ENCODE results near the gene RGS6. TPM values are rescaled to one million over a fixed set of nuclear protein-coding genes. Genes with fewer than 3 reads are reported as not detected.

The RGS6 gene
- total RNA-seq, 4 donors from 2014 or later, result 0.84 to 3.0 (median 1.7) TPM; not detected in 1

DNA sequence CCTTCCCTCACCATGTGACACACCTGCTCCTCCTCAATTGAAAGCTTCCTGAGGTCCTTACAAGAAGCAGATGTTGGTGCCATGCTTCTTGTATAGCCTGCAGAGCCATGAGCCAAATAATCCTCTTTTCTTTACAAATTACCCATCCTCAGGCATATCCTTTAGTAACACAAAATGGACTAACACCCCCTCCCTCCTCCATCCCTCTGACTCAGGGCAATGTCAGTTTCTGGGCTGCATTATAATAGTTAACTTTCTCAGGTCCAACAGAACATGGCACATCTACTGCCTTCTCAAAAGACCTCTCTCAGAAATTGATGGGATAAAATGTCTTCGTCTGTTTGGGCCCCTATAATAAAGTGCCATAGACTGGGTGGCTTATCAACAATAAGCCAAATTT, 674.6 kb downstream of the RGS6 start:
- WGBS, 2 donors, result 83 to 88% methylated on average over 1 of the region's 1 CpG
- no peak for DNase-seq (ENCODE audit: low spot score in 2 of 2)
- intact Hi-C loops (cut with DNase I; ENCODE audit: low total_unique reads), result no loop called here
- TF ChIP-seq POLR2A (IDR thresholded peaks at IDR 0.05), result no peak
- TF ChIP-seq, protein P1, sequence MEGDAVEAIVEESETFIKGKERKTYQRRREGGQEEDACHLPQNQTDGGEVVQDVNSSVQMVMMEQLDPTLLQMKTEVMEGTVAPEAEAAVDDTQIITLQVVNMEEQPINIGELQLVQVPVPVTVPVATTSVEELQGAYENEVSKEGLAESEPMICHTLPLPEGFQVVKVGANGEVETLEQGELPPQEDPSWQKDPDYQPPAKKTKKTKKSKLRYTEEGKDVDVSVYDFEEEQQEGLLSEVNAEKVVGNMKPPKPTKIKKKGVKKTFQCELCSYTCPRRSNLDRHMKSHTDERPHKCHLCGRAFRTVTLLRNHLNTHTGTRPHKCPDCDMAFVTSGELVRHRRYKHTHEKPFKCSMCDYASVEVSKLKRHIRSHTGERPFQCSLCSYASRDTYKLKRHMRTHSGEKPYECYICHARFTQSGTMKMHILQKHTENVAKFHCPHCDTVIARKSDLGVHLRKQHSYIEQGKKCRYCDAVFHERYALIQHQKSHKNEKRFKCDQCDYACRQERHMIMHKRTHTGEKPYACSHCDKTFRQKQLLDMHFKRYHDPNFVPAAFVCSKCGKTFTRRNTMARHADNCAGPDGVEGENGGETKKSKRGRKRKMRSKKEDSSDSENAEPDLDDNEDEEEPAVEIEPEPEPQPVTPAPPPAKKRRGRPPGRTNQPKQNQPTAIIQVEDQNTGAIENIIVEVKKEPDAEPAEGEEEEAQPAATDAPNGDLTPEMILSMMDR (IDR thresholded peaks at IDR 0.05), result no peak
- no peak overlapping the region for H3K4me3 ChIP-seq (ENCODE audit: low read depth, poor library complexity, severe bottlenecking)

DNA sequence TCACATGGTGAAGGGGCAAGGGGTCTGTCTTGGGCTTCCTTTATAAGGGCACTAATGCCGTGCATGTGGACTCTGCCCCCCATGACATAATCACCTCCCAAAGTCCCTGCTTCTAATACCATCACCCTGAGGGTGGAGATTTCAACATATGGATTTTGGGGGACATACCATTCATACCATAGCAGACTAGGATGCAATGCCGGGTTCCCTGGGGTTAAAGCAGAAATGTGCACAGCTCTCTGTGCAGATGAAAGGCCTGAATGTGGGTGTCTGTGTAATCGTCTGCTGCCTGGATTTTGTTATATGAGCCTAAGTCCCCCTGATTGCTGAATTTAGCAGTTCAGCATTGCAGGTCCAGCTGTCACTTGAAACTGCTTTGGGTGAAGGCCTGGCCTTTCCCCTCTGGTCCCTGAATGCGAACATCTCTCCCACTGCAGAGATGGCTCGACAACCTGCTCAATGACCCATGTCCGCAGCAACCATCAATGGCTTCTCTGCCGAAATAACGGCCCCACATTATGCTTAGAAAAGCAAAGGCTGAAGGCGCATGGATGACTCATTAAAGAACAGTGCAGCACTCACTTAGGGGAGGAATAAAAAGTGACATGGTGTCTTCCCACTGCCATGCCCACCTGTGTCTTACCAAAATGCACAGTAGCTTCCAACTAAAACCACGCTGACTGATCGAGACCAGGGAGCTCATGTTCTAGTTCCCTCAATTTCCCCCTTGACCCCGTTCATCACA, 675.3 kb downstream of the RGS6 start:
- DNase-seq (ENCODE audit: low spot score in 2 of 2), result peak in 1 of 2 donors; percentile 59
- TF ChIP-seq, protein P1 (IDR thresholded peaks at IDR 0.05), result no peak
- no peak for TF ChIP-seq POLR2A (IDR thresholded peaks at IDR 0.05)
- H3K4me3 ChIP-seq (ENCODE audit: low read depth, poor library complexity, severe bottlenecking), result no peak overlapping the region
- WGBS, 2 donors, result 85% methylated on average over 12 of the region's 12 CpGs
- intact Hi-C loops (cut with DNase I; ENCODE audit: low total_unique reads), result no loop called here

DNA sequence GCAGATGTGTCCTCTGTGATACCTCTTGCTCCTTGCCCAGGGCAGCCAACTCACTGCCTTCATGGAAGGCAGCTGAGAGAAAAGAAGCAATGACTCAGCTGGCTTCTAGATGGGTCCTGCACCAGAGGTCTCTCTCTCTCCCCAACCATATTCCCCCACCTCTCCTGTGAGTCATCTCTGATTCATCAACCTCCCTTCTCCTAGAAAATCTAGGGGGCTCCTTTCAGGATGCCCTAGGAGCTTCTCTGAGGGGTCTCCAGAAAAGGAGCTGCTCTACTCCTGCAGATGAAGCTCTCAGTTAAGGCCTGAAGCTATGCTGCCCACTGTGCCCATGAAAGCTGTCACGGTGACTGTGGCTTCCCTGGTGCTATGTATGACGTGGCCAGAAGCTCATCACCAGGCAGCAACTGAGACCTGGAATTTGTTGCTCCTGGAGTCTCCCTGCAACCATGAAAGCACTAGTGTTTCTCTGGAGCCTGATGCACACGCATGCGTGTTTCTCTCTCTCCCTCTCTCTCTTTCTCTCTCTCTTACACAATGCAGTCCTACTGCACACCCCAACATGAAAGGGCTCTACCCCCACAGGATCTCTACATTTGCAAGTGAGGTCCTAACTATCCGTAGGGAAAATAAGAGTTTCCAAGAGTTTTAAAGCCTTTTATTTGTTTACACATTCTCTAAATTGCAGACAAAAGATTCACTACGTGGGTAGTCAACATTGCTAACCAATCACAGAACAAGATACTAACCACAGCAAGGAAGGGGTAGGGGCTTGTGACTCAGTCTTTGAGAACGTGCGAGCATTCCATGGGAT, 676.4 kb downstream of the RGS6 start:
- intact Hi-C loops (cut with DNase I; ENCODE audit: low total_unique reads), result no loop called here
- no peak overlapping the region for H3K4me3 ChIP-seq (ENCODE audit: low read depth, poor library complexity, severe bottlenecking)
- DNase-seq (ENCODE audit: low spot score in 2 of 2), result peak in 1 of 2 donors; percentile 21
- no peak for TF ChIP-seq POLR2A (IDR thresholded peaks at IDR 0.05)
- 84 to 85% methylated on average over 8 of the region's 8 CpGs for WGBS, 2 donors

DNA sequence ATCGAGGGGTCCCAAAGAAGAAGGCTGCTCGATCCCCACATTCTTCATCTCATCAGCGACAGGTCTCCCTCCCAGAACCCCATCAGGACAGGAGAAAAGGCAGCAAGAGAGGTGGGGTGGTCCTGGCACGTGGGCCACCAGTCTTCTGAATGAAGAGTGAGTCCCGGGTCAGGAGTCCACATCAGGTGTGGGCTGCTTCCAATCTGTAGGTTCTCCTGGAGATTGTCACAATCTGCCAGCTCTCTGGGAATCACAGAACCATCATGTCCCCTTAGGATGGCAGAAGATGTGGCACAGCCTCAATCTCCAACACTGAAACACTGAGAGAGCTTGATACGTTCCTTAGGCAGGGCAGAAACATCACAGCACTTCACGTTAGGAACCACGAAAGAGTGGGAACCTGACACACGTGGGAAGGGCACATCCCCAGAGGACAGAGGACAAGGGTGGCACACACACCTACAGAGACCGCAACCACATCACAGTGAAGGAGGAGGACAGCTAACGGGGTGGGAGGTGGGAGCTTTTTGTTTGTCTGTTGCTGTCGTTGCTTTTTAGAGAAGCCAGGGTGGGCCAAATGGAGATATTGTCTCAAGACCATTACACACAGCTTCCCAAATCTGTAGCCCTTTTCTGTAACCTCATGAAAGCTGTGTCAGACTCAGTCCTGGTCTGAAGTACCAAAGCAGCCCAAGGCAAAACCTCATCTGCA, 677.1 kb downstream of the RGS6 start:
- 81 to 91% methylated on average over 12 of the region's 12 CpGs for WGBS, 2 donors
- intact Hi-C loops (cut with DNase I; ENCODE audit: low total_unique reads), result no loop called here
- H3K4me3 ChIP-seq (ENCODE audit: low read depth, poor library complexity, severe bottlenecking), result no peak overlapping the region
- peak in 1 of 2 donors; percentile 39 for DNase-seq (ENCODE audit: low spot score in 2 of 2)
- TF ChIP-seq POLR2A (IDR thresholded peaks at IDR 0.05), result no peak
- TF ChIP-seq, protein P1 (IDR thresholded peaks at IDR 0.05), result no peak

DNA sequence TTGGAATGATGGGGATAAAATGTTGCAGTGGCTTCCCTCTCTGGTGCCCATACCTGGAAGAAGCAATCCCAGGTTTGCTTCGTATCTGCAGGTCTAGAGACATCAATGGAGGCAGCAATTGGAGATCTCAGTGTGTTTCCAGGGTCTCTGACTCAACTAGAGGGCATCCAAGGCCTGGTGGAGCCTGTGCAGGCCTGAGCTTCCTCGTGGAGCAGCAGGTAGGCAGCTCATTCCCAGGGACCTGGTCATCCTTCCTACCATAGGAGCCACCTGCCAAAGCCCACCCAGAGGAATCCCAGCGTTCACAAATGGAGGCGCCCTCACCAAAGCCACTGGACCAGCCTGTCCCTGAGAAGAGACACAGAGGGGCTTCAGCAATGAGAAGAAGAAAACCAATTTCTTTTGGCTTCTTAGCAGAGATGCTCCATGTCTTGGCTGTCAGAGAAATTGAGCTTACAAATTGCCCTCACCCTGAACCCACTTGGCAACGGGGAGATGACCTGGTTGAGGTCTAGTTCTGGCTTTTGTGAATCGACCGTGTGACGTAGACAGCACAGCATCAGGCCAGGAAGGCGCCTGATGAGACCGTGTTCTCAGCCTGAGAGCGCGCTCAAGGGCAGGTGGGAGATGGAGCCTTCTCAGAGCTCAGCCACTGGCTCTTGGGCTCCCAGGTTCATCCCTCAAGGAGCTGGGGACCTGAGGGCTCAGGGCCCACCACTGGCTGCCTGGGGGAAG, 678.0 kb downstream of the RGS6 start:
- no peak overlapping the region for H3K4me3 ChIP-seq (ENCODE audit: low read depth, poor library complexity, severe bottlenecking)
- WGBS, 2 donors, result 87 to 90% methylated on average over 12 of the region's 12 CpGs
- peak in 1 of 2 donors; percentile 79 for DNase-seq (ENCODE audit: low spot score in 2 of 2)
- intact Hi-C loops (cut with DNase I; ENCODE audit: low total_unique reads), result no loop called here
- TF ChIP-seq, protein P1 (IDR thresholded peaks at IDR 0.05), result no peak
- no peak for TF ChIP-seq POLR2A (IDR thresholded peaks at IDR 0.05)
